Astrocyte (in vitro differentiated cells and primary cell): ENCODE measurements around the gene PIAS3. TPM values are rescaled to one million over a fixed set of nuclear protein-coding genes. Genes with fewer than 3 reads are reported as not detected.

Experiments used
- DNase-seq: peaks from one replicate; pipeline ENCODE4 v3.0.0-alpha.2; 2010; ENCODE audit warnings: low read depth
- FAIRE-seq: peaks from 2 replicates; lab custom pipeline; 2011; peaks lifted over from hg19 to GRCh38; lab: Jason Lieb, UNC
- H2AFZ ChIP-seq: 2 replicates; pipeline ENCODE4 v1.6.0; 2012; ENCODE audit warnings: low read depth, low read length, inconsistent platforms
- H3K27ac ChIP-seq: 2 replicates; pipeline ENCODE4 v1.5.1; 2011; ENCODE audit warnings: low read depth, low read length, inconsistent platforms
- H3K27me3 ChIP-seq: 2 replicates; pipeline ENCODE4 v1.6.0; 2011; ENCODE audit warnings: low read length, inconsistent platforms; ENCODE audit not compliant: insufficient read depth
- H3K36me3 ChIP-seq: 2 replicates; pipeline ENCODE4 v1.5.1; 2011; ENCODE audit warnings: low read length, inconsistent platforms; ENCODE audit not compliant: insufficient read depth
- H3K4me1 ChIP-seq: 2 replicates; pipeline ENCODE4 v1.5.1; 2011; ENCODE audit warnings: low read length, inconsistent platforms; ENCODE audit not compliant: insufficient read depth
- H3K4me2 ChIP-seq: 2 replicates; pipeline ENCODE4 v1.6.0; 2012; ENCODE audit warnings: low read length, inconsistent platforms
- H3K4me3 ChIP-seq: 2 replicates; pipeline ENCODE4 v1.5.1; 2011; ENCODE audit warnings: low read depth, mild to moderate bottlenecking, low read length, inconsistent platforms; ENCODE audit not compliant: insufficient read depth
- H3K79me2 ChIP-seq: 2 replicates; pipeline ENCODE4 v1.6.0; 2012; ENCODE audit warnings: mild to moderate bottlenecking, low read length, inconsistent platforms; ENCODE audit not compliant: insufficient read depth
- H3K9ac ChIP-seq: 2 replicates; pipeline ENCODE4 v1.6.0; 2012; ENCODE audit warnings: mild to moderate bottlenecking, low read length, inconsistent platforms
- H3K9me3 ChIP-seq: 2 replicates; pipeline ENCODE4 v1.5.1; 2012; ENCODE audit warnings: low read depth, mild to moderate bottlenecking, low read length, inconsistent platforms; ENCODE audit not compliant: insufficient read depth
- H4K20me1 ChIP-seq: 2 replicates; pipeline ENCODE4 v1.6.0; 2012; ENCODE audit warnings: low read length, inconsistent platforms; ENCODE audit not compliant: insufficient read depth
- H3K27ac Mint-ChIP-seq: one replicate; pipeline ENCODE4 v1.8.0; 2021; ENCODE audit warnings: mild to moderate bottlenecking, mixed read lengths; ENCODE audit not compliant: unreplicated experiment
- H3K27me3 Mint-ChIP-seq: one replicate; pipeline ENCODE4 v1.8.0; 2021; ENCODE audit warnings: low read depth, mixed read lengths; ENCODE audit not compliant: unreplicated experiment
- H3K36me3 Mint-ChIP-seq: one replicate; pipeline ENCODE4 v1.8.0; 2021; ENCODE audit warnings: low read depth, mixed read lengths; ENCODE audit not compliant: unreplicated experiment
- H3K4me1 Mint-ChIP-seq: one replicate; pipeline ENCODE4 v1.8.0; 2021; ENCODE audit warnings: low read depth, mixed read lengths; ENCODE audit not compliant: unreplicated experiment
- H3K4me3 Mint-ChIP-seq: one replicate; pipeline ENCODE4 v1.8.0; 2021; ENCODE audit warnings: mild to moderate bottlenecking, moderate library complexity, mixed read lengths; ENCODE audit not compliant: unreplicated experiment
- H3K9me3 Mint-ChIP-seq: one replicate; pipeline ENCODE4 v1.8.0; 2021; ENCODE audit warnings: mild to moderate bottlenecking, mixed read lengths; ENCODE audit not compliant: unreplicated experiment
- CTCF ChIP-seq: IDR thresholded peaks from 2 replicates; pipeline ENCODE4 v1.5.1; 2011; ENCODE audit warnings: low read depth, mild to moderate bottlenecking, inconsistent platforms, low read length, moderate library complexity; ENCODE audit not compliant: insufficient read depth
- EZH2 ChIP-seq: IDR thresholded peaks from 2 replicates; pipeline ENCODE4 v1.6.1; 2012; ENCODE audit warnings: mild to moderate bottlenecking, low read length, inconsistent platforms; ENCODE audit not compliant: insufficient read depth
- total RNA-seq: library from RNA; stranded (reverse); gene quantifications from 2 replicates; pipeline ENCODE4 v1.2.1, GENCODE V29; 2021

PIAS3 gene
- total RNA-seq, 1 donor from 2014 or later = 42.6 TPM

GRCh38 chr1:145849356-145850160 lies 9.3 kb downstream of the PIAS3 start:
- H3K36me3 ChIP-seq = peaks cover 48% of the 10 kb centered on the region
- Mint-ChIP-seq H3K36me3 (peaks cover 39% of the 10 kb centered on the region), H3K4me3 (peak overlapping the region; percentile 42), H3K9me3 (no peaks in the 10 kb centered on the region), H3K27ac (peak overlapping the region; percentile 91), H3K27me3 (no peaks in the 10 kb centered on the region), H3K4me1 (peaks cover 23% of the 10 kb centered on the region)
- no peak overlapping the region for H3K4me3 ChIP-seq
- H3K27ac ChIP-seq = peak overlapping the region; percentile 24
- H2AFZ ChIP-seq = no peak overlapping the region
- H3K27me3 ChIP-seq = no peaks in the 10 kb centered on the region
- H3K79me2 ChIP-seq = no peaks in the 10 kb centered on the region
- peak overlapping the region; percentile 48 for H3K4me2 ChIP-seq
- no peak for FAIRE-seq
- no peaks in the 10 kb centered on the region for H4K20me1 ChIP-seq
- TF ChIP-seq EZH2 (no peak), CTCF (peak; percentile 26)
- H3K4me1 ChIP-seq = peaks cover 22% of the 10 kb centered on the region
- peak; percentile 82 for DNase-seq
- H3K9me3 ChIP-seq = no peaks in the 10 kb centered on the region
- H3K9ac ChIP-seq = peak overlapping the region; percentile 10

- Histone ChIP-seq H4K20me1 (no peaks in the 10 kb centered on the region), H3K4me3 (no peak overlapping the region), H2AFZ (no peak overlapping the region), H3K27ac (no peak overlapping the region), H3K9ac (no peak overlapping the region), H3K4me1 (peaks cover 22% of the 10 kb centered on the region), H3K4me2 (no peak overlapping the region), H3K36me3 (peaks cover 34% of the 10 kb centered on the region), H3K27me3 (no peaks in the 10 kb centered on the region), H3K9me3 (no peaks in the 10 kb centered on the region), H3K79me2 (no peaks in the 10 kb centered on the region)
- Mint-ChIP-seq H3K4me1 (peaks cover 23% of the 10 kb centered on the region), H3K4me3 (no peak overlapping the region), H3K27me3 (no peaks in the 10 kb centered on the region), H3K9me3 (no peaks in the 10 kb centered on the region), H3K36me3 (peaks cover 29% of the 10 kb centered on the region), H3K27ac (no peak overlapping the region)
- no peak for TF ChIP-seq EZH2
- no peak for TF ChIP-seq CTCF
- DNase-seq (no peak), FAIRE-seq (no peak)
These were observed 11.1 kb downstream of the PIAS3 start for GRCh38 chr1:145847827-145848226.

- Mint-ChIP-seq H3K4me1 (peaks cover 23% of the 10 kb centered on the region), H3K27ac (peak overlapping the region; percentile 48), H3K4me3 (no peak overlapping the region), H3K36me3 (peaks cover 32% of the 10 kb centered on the region), H3K27me3 (no peaks in the 10 kb centered on the region), H3K9me3 (no peaks in the 10 kb centered on the region)
- FAIRE-seq (no peak), DNase-seq (no peak)
- no peaks in the 10 kb centered on the region for H4K20me1 ChIP-seq
- H3K9ac ChIP-seq = peak overlapping the region; percentile 78
- H3K79me2 ChIP-seq = no peaks in the 10 kb centered on the region
- H3K9me3 ChIP-seq = no peaks in the 10 kb centered on the region
- H3K36me3 ChIP-seq = peaks cover 37% of the 10 kb centered on the region
- H3K4me2 ChIP-seq = peak overlapping the region; percentile 93
- peaks cover 22% of the 10 kb centered on the region for H3K4me1 ChIP-seq
- H3K27me3 ChIP-seq = no peaks in the 10 kb centered on the region
- peak overlapping the region; percentile 32 for H3K27ac ChIP-seq
- H3K4me3 ChIP-seq = peak overlapping the region; percentile 60
- H2AFZ ChIP-seq = peak overlapping the region; percentile 71
- peak; percentile 54 for TF ChIP-seq CTCF
- no peak for TF ChIP-seq EZH2
These were observed 12.7 kb downstream of the PIAS3 start for GRCh38 chr1:145846201-145846612.
